GM21447 (cell line): Measurements from ENCODE around the gene TSPAN17.
A peak's percentile ranks its signal among the peaks of the same experiment; 100 is the strongest.
"Not testable (repeated sequence)": the region's sequence is repeated elsewhere in the genome, so short reads cannot be mapped to it uniquely, and the experiment has no call there.

Source experiments
- ATAC-seq: cut with Tn5 transposase; IDR thresholded peaks from one replicate; pipeline ENCODE4 v1.9.1; 2021; ENCODE audit not compliant: unreplicated experiment

The TSPAN17 gene, protein sequence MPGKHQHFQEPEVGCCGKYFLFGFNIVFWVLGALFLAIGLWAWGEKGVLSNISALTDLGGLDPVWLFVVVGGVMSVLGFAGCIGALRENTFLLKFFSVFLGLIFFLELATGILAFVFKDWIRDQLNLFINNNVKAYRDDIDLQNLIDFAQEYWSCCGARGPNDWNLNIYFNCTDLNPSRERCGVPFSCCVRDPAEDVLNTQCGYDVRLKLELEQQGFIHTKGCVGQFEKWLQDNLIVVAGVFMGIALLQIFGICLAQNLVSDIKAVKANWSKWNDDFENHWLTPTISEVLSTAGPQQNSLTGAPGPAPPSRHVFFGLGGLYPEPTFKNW

GRCh38 chr5:176647030-176647842 lies at the start of gene TSPAN17:
Gene TSPAN17, plus strand, starts transcription at chr5:176647484. Its CDS starts 132 bp downstream, at chr5:176647616.
- peak; percentile 93 for ATAC-seq

GRCh38 chr5:176599749-176600430 lies 47.4 kb upstream of the TSPAN17 start:
- ATAC-seq: not testable (repeated sequence)

GRCh38 chr5:176601901-176602482 lies 45.3 kb upstream of the TSPAN17 start:
- ATAC-seq: no peak

DNA sequence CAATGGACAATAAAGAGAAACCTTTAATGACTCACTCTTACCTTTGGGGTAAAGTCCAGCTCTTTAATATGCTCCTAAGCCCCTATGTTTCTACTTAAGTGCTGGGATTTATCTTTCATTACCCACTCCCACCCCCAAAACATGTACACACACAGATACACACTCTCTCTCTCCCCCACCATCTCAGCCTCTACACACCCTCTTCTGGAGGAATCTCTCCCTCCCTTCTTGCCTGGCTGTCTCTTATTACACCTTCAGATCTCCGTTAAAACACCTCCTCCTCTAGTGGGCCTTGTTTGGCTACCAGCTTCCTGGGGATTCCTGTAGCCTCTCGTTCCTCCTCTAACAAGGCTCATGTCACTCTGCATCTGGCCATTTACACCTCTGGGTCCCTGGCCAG lies 44.2 kb upstream of the TSPAN17 start:
- ATAC-seq: no peak

DNA sequence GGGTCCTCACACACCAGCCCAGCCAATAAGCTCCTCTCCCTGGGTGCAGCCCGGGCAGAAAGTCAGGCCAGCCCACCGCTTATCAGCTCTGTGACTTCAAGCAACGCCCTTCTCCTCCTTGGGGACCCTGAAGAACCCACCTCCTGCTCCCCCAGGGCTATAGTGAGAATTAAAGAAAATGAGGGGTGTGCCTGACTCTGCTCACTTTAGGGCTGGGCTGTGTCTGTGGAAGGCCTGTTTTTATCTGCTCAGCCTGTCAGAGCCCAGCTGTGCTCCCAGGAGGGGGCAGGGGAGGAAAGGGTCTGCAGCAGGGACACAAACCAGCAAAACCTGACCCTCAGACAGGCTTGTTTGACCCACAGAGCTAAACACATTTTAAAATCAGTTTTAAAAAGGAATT lies 41.3 kb upstream of the TSPAN17 start:
- no peak for ATAC-seq

DNA sequence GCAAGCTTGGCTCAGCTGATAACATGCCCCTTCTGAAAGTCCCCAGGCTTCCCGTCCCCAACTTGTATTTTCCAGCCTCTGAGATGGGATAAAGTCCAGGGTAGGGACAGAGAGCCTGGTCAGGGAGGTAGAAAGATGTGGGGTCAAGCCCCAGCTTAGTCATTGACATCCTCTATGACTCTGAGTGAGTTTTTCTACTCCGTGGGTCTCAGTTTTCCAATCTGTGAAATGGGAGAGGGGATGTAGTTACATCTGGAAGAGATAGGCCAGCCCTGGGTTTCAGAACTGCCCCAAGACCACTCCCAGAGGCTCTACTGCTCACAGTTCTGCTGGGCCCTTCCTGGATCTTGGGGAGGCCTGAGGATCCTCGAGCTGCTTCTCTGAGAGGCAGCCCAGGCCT lies 40.4 kb upstream of the TSPAN17 start:
- ATAC-seq: no peak

- no peak for ATAC-seq
Observed at GRCh38 chr5:176608142-176608705, 39.1 kb upstream of the TSPAN17 start.

DNA sequence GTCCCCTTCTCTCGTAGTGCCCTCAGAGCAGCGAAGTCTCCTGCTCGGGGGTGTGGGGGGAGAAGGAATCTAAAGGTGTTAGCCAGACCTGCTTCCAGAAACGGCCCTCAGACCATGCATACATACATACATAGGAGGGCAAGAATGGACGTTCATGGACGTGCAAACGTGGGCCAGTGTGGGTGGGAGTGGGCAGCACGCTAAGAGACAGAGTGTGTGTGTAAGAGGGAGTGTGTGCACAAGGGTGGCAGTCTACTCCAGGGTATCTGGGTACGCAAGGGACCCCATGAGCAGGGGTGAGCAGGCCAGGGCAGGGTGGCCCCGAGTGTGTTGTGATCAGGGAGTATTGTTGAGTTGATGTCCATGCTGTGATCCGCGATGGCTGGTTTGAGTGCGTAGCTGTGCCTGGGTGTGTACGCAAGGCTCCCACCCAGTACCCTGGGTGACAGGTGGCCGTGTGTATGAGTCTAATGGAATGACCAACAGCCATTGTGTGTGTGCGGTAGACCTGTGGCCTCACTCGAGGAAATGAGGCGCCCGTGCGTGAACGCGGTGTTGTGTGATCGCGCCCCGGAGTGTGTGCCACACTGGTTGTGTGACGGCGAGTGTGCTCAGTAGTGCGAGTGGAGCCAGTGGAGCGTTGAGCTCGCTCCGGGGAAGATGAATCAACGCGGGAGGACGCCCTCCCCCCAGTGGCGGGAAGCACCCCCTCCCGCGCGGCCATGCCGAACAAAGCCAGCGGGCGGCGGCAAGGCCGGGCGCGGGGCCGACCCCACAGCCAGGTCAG lies 38.2 kb upstream of the TSPAN17 start:
- peak; percentile 19 for ATAC-seq

- peak; percentile 68 for ATAC-seq
Observed at GRCh38 chr5:176609724-176610434, 37.4 kb upstream of the TSPAN17 start, which contains the start of gene GPRIN1. Gene GPRIN1, minus strand, starts transcription at chr5:176610156. Its CDS starts 10,322 bp downstream, at chr5:176599834.

DNA sequence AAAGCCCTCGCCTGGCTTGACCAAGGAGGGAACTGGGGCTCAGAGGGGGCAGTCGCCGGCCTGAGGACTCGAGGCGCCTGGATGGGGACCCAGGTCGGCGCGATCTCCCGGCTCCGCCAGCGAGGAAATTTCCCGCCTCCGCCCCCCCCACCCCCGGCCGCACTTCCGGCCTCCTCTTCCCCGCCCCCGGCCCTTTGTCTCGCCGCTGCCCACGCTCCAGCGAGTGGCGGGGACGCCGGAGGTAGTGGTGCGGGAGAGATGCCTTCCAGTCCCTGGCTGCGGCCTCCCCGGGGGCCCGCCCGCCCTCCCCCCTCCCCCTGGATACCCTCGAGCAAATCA lies 36.9 kb upstream of the TSPAN17 start:
- peak; percentile 25 for ATAC-seq

DNA sequence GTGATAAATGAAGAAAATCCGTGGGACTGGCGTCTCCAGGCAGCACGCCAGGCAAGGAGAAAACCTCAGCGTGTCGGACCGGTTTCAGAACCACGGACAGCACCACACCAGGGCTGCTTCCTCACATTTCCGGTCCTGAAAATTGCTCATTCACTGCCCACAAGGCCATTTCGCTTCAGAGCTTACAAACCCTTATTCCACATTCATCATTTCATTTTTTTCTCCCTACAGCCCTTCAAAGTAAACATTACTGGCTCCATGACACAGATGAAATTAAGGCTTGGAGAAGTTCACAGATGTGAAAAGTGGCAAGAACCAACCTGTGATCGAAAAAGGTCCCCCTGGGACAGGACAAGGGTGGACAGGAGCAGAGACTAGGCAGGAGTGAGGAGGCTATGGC lies 35.8 kb upstream of the TSPAN17 start:
- no peak for ATAC-seq

GRCh38 chr5:176612008-176612407 lies 35.3 kb upstream of the TSPAN17 start:
- no peak for ATAC-seq

DNA sequence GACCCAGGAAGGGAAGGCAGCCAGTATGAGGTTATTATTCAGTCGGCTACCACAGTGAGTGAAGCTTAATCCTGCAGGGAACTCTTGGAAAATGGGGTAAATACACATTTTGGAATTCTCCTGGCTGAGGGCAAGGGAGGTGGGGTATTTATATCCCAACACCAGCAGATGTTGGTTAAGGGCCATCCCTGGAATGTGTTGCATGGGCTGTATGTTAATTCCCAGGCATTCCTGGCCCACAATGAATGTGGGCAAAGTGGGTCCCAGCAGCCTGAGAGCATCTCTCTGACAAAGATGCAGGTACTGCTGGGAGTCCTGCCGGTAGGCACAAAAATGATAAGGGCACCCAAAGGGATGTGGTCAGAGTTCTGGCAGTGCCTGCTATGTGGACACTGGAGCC lies 34.4 kb upstream of the TSPAN17 start:
- ATAC-seq: no peak

- ATAC-seq: no peak
Observed at GRCh38 chr5:176614805-176615478, 32.3 kb upstream of the TSPAN17 start.

- ATAC-seq: no peak
Observed at GRCh38 chr5:176616511-176616910, 30.8 kb upstream of the TSPAN17 start.

DNA sequence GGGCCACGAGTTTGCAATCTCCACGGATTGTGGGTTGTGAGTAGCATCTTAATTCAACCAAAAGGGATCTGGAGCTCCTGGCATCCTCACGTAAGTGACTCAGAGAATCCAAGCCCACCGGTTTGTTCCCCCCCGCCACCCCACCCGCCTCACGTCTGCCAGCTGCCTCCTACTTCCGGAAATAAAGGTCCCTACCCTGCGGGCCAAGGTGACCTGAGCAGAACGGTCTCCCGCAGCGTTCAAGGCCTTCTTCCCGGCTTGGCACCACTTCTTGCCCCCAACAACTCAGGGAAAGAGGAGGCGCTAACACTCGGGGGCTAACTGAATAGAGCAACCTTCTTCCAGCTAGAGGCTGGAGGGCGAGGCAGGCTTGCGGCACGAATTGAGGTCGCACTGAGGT lies 28.5 kb upstream of the TSPAN17 start:
- ATAC-seq: no peak

GRCh38 chr5:176619203-176619568 lies 28.1 kb upstream of the TSPAN17 start:
- ATAC-seq: peak; percentile 78

- ATAC-seq: no peak
Observed at GRCh38 chr5:176619569-176620332, 27.5 kb upstream of the TSPAN17 start.
